ENCODE data around the gene GALNTL6. TPM values are rescaled to one million over a fixed set of nuclear protein-coding genes. Genes with fewer than 3 reads are reported as not detected.

Gene GALNTL6
- total RNA-seq, 4 donors from 2014 or later: 0.67 to 0.70 TPM; not detected in 2

GRCh38 chr4:172202480-172203076 lies 389.4 kb downstream of the GALNTL6 start:
- TF ChIP-seq CTCF (IDR thresholded peaks at IDR 0.05) (peak in 4 of 6 experiments; percentile 20 to 28 (median 24)), POLR2A (IDR thresholded peaks at IDR 0.05) (no peak)
- Histone ChIP-seq H3K36me3 (no peaks in the 10 kb centered on the region), H3K27me3 (no peaks in the 10 kb centered on the region), H3K4me1 (no peaks in the 10 kb centered on the region), H3K27ac (no peak overlapping the region), H3K9me3 (no peaks in the 10 kb centered on the region), H3K4me3 (no peak overlapping the region)
- no peak for DNase-seq

DNA sequence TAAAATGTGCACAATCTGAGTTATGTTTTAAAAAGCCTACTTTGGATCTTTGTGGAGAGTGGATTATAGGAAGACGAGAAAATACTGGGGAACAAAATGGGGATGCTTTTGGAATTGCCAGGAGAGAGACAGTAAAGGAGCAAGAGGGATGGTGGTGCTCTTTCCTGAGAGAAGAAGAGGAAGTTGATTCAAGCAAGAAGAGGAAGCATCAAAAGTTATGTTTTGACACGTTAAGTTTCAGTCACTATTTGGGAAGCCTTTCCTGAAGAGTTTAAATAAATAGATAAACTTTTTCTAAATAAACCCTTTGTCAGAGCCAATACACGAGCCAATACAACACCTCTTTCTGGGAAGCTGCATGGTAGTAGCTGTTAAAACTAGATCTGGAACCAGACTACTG lies 394.1 kb downstream of the GALNTL6 start:
- H3K36me3 ChIP-seq: no peaks in the 10 kb centered on the region
- no peaks in the 10 kb centered on the region for H3K27me3 ChIP-seq
- H3K27ac ChIP-seq: no peak overlapping the region
- TF ChIP-seq CTCF (IDR thresholded peaks at IDR 0.05) (no peak), POLR2A (IDR thresholded peaks at IDR 0.05) (no peak)
- DNase-seq: no peak
- no peak overlapping the region for H3K4me3 ChIP-seq
- H3K4me1 ChIP-seq: no peaks in the 10 kb centered on the region
- H3K9me3 ChIP-seq: no peaks in the 10 kb centered on the region

DNA sequence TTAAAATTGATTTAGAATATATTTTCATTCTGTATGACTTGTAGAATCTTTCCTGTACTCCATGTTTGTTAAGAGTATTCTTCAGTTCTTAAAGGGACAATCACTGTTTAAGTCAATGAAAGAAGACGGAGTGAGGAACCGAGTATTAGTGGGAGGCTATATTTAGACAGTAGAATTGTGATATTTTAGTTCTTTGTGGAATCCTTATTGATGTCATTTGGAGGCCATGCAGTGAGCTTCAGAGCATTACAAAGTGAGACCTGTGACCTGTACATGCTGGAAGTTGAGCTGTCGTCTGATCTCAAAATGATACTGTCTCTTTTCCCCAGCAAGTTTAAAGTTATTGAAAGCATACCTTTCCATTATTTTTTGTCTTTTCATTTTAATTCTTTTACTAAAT lies 394.7 kb downstream of the GALNTL6 start:
- no peaks in the 10 kb centered on the region for H3K4me1 ChIP-seq
- H3K27ac ChIP-seq: no peak overlapping the region
- H3K9me3 ChIP-seq: no peaks in the 10 kb centered on the region
- H3K4me3 ChIP-seq: no peak overlapping the region
- H3K36me3 ChIP-seq: no peaks in the 10 kb centered on the region
- TF ChIP-seq CTCF (IDR thresholded peaks at IDR 0.05) (no peak), POLR2A (IDR thresholded peaks at IDR 0.05) (no peak)
- no peaks in the 10 kb centered on the region for H3K27me3 ChIP-seq
- no peak for DNase-seq

- H3K27me3 ChIP-seq: no peaks in the 10 kb centered on the region
- no peak overlapping the region for H3K27ac ChIP-seq
- no peak overlapping the region for H3K4me3 ChIP-seq
- H3K4me1 ChIP-seq: no peaks in the 10 kb centered on the region
- DNase-seq: no peak
- no peaks in the 10 kb centered on the region for H3K36me3 ChIP-seq
- no peaks in the 10 kb centered on the region for H3K9me3 ChIP-seq
- no peak for TF ChIP-seq CTCF (IDR thresholded peaks at IDR 0.05)
- TF ChIP-seq POLR2A (IDR thresholded peaks at IDR 0.05): no peak
These were observed 407.5 kb downstream of the GALNTL6 start for GRCh38 chr4:172220679-172221078.

GRCh38 chr4:172225457-172225856 lies 412.3 kb downstream of the GALNTL6 start:
- H3K27me3 ChIP-seq: no peaks in the 10 kb centered on the region
- H3K36me3 ChIP-seq: no peaks in the 10 kb centered on the region
- DNase-seq: no peak
- H3K9me3 ChIP-seq: no peaks in the 10 kb centered on the region
- no peak overlapping the region for H3K4me3 ChIP-seq
- TF ChIP-seq POLR2A (IDR thresholded peaks at IDR 0.05): no peak
- TF ChIP-seq CTCF (IDR thresholded peaks at IDR 0.05): no peak
- H3K4me1 ChIP-seq: no peaks in the 10 kb centered on the region
- H3K27ac ChIP-seq: no peak overlapping the region

GRCh38 chr4:172232966-172233365 lies 419.8 kb downstream of the GALNTL6 start:
- Histone ChIP-seq H3K27me3 (no peaks in the 10 kb centered on the region), H3K27ac (no peak overlapping the region), H3K9me3 (no peaks in the 10 kb centered on the region), H3K36me3 (no peaks in the 10 kb centered on the region), H3K4me3 (no peak overlapping the region), H3K4me1 (no peaks in the 10 kb centered on the region)
- no peak for DNase-seq
- TF ChIP-seq POLR2A (IDR thresholded peaks at IDR 0.05): no peak
- no peak for TF ChIP-seq CTCF (IDR thresholded peaks at IDR 0.05)

Measured in Peyer's patch (tissue), 4 donors.